Breast epithelium (tissue), 3 donors: Measurements from ENCODE around the gene CNGA2.

Source experiments
- CTCF ChIP-seq, 3 donors: fragments of 450-650 bp; IDR thresholded peaks; one replicate each; pipeline ENCODE4 v1.5.1; 2016 to 2017; ENCODE audit warnings: antibody characterized with exemption in 3 of 3, mild to moderate bottlenecking in 3 of 3, moderate library complexity in 3 of 3
- POLR2A ChIP-seq: fragments of 450-650 bp; IDR thresholded peaks from one replicate; pipeline ENCODE4 v1.6.1; 2016; ENCODE audit warnings: antibody characterized with exemption, mild to moderate bottlenecking, moderate library complexity
- POLR2AphosphoS5 ChIP-seq, 3 donors: sonication (generic); formaldehyde crosslinking; IDR thresholded peaks; one replicate each; pipeline ENCODE4 v1.6.1; 2017; ENCODE audit warnings: antibody characterized with exemption in 3 of 3

GRCh38 chrX:151695583-151696340 is 38.8 kb upstream of the CNGA2 start:
- TF ChIP-seq CTCF (IDR thresholded peaks at IDR 0.05) (no peak), POLR2AphosphoS5 (IDR thresholded peaks at IDR 0.05) (no peak), POLR2A (no peak)
